ENCODE data around the gene CST9.

Gene CST9

DNA sequence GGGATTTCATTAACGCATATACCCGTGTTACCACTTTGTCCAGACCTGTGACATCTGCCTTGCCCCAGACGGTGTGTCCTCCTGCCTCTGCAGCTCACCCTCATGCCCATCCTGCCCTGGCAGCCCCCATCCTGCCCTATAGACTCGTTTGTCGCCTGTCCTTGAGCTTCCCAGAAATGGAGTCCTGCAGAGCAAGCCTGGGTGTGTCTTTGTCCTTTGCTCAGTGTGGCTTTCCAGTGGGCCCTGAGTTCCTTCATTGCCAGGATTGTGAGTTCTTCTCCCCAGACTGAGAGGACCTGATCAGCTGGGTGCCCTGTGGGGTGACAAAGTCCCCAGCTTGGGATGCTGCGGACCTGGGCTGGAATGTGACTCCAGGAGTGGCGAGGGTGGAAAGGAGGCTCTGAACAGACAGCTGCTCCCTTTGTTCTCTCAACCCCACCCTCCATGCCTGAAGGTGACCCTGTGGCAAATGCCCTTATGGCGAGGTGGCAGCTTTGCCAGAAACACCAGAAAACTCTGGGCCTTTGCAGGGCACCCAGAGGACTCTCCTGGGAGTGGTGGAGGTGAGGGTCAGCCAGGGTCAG is 34.4 kb upstream of the CST9 start:
- Mint-ChIP-seq H3K27me3 (ENCODE audit: low read depth) (no peaks in the 10 kb centered on the region), H3K36me3 (ENCODE audit: low read depth) (no peaks in the 10 kb centered on the region), H3K9me3 (no peaks in the 10 kb centered on the region), H3K4me3 (peak overlapping the region; percentile 47 to 65 (median 52)), H3K27ac (peak overlapping the region in 1 of 3 experiments; percentile 7), H3K4me1 (peaks cover 12% of the 10 kb centered on the region)
- TF ChIP-seq, protein P1, sequence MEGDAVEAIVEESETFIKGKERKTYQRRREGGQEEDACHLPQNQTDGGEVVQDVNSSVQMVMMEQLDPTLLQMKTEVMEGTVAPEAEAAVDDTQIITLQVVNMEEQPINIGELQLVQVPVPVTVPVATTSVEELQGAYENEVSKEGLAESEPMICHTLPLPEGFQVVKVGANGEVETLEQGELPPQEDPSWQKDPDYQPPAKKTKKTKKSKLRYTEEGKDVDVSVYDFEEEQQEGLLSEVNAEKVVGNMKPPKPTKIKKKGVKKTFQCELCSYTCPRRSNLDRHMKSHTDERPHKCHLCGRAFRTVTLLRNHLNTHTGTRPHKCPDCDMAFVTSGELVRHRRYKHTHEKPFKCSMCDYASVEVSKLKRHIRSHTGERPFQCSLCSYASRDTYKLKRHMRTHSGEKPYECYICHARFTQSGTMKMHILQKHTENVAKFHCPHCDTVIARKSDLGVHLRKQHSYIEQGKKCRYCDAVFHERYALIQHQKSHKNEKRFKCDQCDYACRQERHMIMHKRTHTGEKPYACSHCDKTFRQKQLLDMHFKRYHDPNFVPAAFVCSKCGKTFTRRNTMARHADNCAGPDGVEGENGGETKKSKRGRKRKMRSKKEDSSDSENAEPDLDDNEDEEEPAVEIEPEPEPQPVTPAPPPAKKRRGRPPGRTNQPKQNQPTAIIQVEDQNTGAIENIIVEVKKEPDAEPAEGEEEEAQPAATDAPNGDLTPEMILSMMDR (IDR thresholded peaks at IDR 0.05; ENCODE audit: unreplicated experiment in 3 of 3) = no peak

DNA sequence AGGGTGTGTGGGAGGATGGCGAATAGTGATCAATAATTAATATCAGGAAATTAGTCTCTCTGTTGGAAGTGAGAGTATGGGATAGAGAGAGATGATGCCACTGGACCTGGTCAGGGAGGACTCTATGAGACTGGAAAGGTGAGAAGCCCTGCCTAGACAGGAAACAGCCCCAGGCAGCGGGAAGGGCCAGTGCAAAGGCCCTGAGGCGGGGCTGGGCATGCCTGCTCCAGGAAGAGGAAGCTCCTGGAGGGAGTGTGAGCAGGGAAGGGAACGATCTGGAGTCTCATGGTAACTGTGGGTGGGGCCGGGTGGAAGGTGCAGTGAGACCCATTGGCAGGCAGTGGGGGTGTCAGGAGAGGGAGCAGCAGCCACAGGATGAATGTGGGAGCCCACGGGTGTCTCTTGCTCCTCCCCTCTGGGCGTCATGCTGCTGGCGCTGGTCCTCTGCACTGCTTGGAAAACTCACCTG is 33.8 kb upstream of the CST9 start:
- Mint-ChIP-seq H3K4me1 (peaks cover 16% of the 10 kb centered on the region), H3K36me3 (ENCODE audit: low read depth) (peaks cover 4% of the 10 kb centered on the region), H3K9me3 (no peaks in the 10 kb centered on the region), H3K4me3 (peak overlapping the region; percentile 52 to 68 (median 57)), H3K27me3 (ENCODE audit: low read depth) (no peaks in the 10 kb centered on the region), H3K27ac (peak overlapping the region in 2 of 3 experiments; percentile 7 to 12)
- TF ChIP-seq, protein P1 (IDR thresholded peaks at IDR 0.05; ENCODE audit: unreplicated experiment in 3 of 3) = no peak

GRCh38 chr20:23638309-23638708 is 32.6 kb upstream of the CST9 start:
- peaks cover 23% of the 10 kb centered on the region for H3K4me1 Mint-ChIP-seq
- H3K36me3 Mint-ChIP-seq (ENCODE audit: low read depth) = peaks cover 5% of the 10 kb centered on the region
- no peak overlapping the region for H3K27ac Mint-ChIP-seq
- H3K9me3 Mint-ChIP-seq = no peaks in the 10 kb centered on the region
- TF ChIP-seq, protein P1 (IDR thresholded peaks at IDR 0.05; ENCODE audit: unreplicated experiment in 3 of 3) = no peak
- H3K27me3 Mint-ChIP-seq (ENCODE audit: low read depth) = no peaks in the 10 kb centered on the region
- peak overlapping the region in 1 of 3 experiments; percentile 85 for H3K4me3 Mint-ChIP-seq

DNA sequence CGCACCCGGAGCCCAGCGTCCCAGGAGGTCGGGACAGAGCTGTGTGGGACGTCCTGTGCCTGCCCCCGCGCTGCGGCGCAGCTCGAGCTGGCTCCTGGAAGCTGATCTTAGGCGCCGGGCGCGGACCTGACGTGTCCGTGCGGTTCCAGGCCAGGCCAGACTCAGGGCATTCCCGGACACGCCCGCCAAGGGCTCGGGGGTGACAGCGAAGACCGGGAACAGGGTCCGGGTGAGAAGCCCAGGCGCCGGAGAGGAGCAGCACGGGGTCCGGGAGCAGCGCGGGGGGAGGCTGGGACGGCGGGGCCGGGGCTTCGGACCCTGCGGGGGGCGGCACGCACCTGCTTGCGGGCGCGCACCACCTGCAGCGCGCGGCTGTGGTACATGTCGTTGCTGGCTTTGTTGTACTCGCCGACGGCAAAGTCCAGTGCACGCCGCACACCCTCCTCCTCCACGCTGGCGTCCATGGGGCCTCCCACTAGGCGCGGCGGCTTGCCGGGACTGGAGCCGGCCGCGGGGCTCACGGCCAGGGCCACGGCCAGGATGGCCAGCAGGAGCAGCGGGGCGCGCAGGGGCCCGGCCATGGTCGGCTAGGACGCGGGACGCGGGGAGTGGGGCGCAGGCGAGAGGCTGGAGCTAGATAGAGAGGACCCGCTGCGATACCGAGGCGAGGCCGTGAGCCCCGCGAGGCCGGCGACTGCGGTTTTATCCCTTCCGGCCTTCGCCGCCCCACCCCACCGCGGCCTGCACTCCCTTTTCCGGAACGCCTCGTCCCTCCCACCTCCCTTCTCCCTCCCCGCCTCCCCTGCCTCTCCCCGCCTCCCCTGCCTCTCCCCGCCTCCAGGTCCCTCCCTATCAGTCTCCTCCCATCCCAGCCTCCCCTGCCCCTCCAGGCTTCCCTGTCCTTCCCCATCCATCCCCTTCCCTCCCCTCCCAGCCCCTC is 31.8 kb upstream of the CST9 start, which contains the start of gene CST3:
TSS of gene CST3 (minus strand) at position 674 of the 940 bp plus-strand sequence. CDS start at position 581, 93 bp downstream.
- Mint-ChIP-seq H3K27me3 (ENCODE audit: low read depth) (no peaks in the 10 kb centered on the region), H3K4me1 (peaks cover 27% of the 10 kb centered on the region), H3K36me3 (ENCODE audit: low read depth) (peaks cover 5% of the 10 kb centered on the region), H3K9me3 (no peaks in the 10 kb centered on the region), H3K27ac (peak within 1 kb of the TSS; percentile 33 to 91 (median 87)), H3K4me3 (peak within 1 kb of the TSS; percentile 85 to 92 (median 88))
- TF ChIP-seq, protein P1 (IDR thresholded peaks at IDR 0.05; ENCODE audit: unreplicated experiment in 3 of 3) = no peak

DNA sequence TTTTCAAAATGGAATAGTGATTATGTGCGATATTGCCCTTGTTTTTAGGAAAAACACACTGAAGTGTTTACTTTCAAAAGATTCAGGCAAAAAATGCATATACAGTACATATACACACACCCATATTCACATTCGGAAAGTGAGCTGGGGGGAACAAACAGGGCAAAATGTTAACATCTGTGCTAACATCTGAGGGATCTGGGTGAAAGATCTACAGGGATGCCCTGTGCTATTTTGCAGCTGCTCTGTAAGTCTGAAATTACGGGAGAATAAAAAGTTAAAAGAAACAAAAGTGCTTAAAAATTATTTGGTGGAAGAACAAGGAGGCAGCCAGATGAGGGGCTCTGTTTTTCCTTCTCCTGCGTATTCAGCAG is 31.2 kb upstream of the CST9 start:
- H3K27me3 Mint-ChIP-seq (ENCODE audit: low read depth) = no peaks in the 10 kb centered on the region
- no peaks in the 10 kb centered on the region for H3K9me3 Mint-ChIP-seq
- H3K4me3 Mint-ChIP-seq = peak overlapping the region; percentile 85 to 92 (median 88)
- peak overlapping the region; percentile 33 to 91 (median 87) for H3K27ac Mint-ChIP-seq
- H3K36me3 Mint-ChIP-seq (ENCODE audit: low read depth) = peaks cover 5% of the 10 kb centered on the region
- H3K4me1 Mint-ChIP-seq = peaks cover 27% of the 10 kb centered on the region
- TF ChIP-seq, protein P1 (IDR thresholded peaks at IDR 0.05; ENCODE audit: unreplicated experiment in 3 of 3) = no peak
